ENCODE results near the gene NFATC2.

NFATC2 gene

DNA sequence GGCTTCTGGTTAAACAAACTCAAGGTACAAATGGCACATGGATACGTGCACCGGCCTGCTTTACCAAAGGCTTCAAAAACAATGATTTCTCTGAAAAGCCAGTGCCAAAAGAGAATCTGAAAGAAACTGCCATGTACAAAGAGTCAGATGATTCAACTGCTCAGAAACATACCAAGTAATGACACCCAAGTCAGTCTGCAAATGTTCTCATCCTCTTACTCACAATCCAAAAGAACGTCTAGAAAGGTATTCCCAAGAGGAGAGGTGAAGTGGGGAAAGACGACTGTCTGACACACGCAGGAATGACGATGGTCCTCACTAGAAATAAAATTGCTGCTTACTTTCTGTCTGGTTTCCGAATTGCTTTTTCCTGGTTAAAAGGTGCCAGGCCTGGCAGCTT is 52.9 kb downstream of the NFATC2 start:
- Histone ChIP-seq H3K4me1 (ENCODE audit: low read length) (peaks cover 7% of the 10 kb centered on the region), H3K27me3 (ENCODE audit: low read depth, low read length) (no peaks in the 10 kb centered on the region), H2AFZ (ENCODE audit: low read depth, low read length) (no peak overlapping the region), H3K27ac (ENCODE audit: low read length) (no peak overlapping the region), H3K36me3 (replicated peaks; ENCODE audit: low read depth, low read length) (peaks cover 68% of the 10 kb centered on the region), H3K4me2 (ENCODE audit: low read length) (no peak overlapping the region), H3K9me3 (ENCODE audit: insufficient read depth, low read length) (no peaks in the 10 kb centered on the region), H4K20me1 (ENCODE audit: insufficient read depth, low read length) (peaks cover 93% of the 10 kb centered on the region), H3K4me3 (ENCODE audit: low read length) (no peak overlapping the region), H3K79me2 (ENCODE audit: low read length) (peaks cover 80% of the 10 kb centered on the region), H3K9ac (ENCODE audit: low read length) (no peak overlapping the region)
- no peak for TF ChIP-seq EZH2phosphoT487 (IDR thresholded peaks at IDR 0.05; ENCODE audit: low read depth)
- TF ChIP-seq, protein P1, sequence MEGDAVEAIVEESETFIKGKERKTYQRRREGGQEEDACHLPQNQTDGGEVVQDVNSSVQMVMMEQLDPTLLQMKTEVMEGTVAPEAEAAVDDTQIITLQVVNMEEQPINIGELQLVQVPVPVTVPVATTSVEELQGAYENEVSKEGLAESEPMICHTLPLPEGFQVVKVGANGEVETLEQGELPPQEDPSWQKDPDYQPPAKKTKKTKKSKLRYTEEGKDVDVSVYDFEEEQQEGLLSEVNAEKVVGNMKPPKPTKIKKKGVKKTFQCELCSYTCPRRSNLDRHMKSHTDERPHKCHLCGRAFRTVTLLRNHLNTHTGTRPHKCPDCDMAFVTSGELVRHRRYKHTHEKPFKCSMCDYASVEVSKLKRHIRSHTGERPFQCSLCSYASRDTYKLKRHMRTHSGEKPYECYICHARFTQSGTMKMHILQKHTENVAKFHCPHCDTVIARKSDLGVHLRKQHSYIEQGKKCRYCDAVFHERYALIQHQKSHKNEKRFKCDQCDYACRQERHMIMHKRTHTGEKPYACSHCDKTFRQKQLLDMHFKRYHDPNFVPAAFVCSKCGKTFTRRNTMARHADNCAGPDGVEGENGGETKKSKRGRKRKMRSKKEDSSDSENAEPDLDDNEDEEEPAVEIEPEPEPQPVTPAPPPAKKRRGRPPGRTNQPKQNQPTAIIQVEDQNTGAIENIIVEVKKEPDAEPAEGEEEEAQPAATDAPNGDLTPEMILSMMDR (IDR thresholded peaks at IDR 0.05; ENCODE audit: low read depth, low read length) = no peak

DNA sequence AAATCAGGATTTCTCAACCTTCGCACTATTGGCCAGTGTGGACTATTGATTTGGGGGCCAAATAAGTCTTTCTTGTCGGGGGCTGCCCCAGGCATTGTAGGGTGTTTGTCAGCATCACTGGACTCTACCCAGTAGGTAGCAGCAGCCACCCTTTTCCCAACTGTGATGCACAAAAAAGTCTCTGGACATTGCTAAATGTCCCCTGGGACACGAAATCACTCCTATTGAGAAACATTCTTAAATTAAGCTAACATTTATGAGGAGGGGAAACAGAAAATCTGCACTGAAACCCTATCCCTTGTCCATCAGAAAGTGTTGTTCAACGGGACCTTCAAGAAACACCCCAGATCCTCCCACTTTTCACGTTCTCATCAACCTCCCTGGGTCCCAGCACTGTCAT is 54.2 kb downstream of the NFATC2 start:
- H4K20me1 ChIP-seq (ENCODE audit: insufficient read depth, low read length) = peaks cover 86% of the 10 kb centered on the region
- no peaks in the 10 kb centered on the region for H3K4me1 ChIP-seq (ENCODE audit: low read length)
- H3K9ac ChIP-seq (ENCODE audit: low read length) = no peak overlapping the region
- no peak overlapping the region for H3K4me2 ChIP-seq (ENCODE audit: low read length)
- no peaks in the 10 kb centered on the region for H3K27me3 ChIP-seq (ENCODE audit: low read depth, low read length)
- H3K27ac ChIP-seq (ENCODE audit: low read length) = no peak overlapping the region
- H3K36me3 ChIP-seq (replicated peaks; ENCODE audit: low read depth, low read length) = peaks cover 59% of the 10 kb centered on the region
- peaks cover 78% of the 10 kb centered on the region for H3K79me2 ChIP-seq (ENCODE audit: low read length)
- H2AFZ ChIP-seq (ENCODE audit: low read depth, low read length) = no peak overlapping the region
- no peaks in the 10 kb centered on the region for H3K9me3 ChIP-seq (ENCODE audit: insufficient read depth, low read length)
- TF ChIP-seq, protein P1 (IDR thresholded peaks at IDR 0.05; ENCODE audit: low read depth, low read length) = no peak
- TF ChIP-seq EZH2phosphoT487 (IDR thresholded peaks at IDR 0.05; ENCODE audit: low read depth) = no peak
- H3K4me3 ChIP-seq (ENCODE audit: low read length) = no peak overlapping the region

DNA sequence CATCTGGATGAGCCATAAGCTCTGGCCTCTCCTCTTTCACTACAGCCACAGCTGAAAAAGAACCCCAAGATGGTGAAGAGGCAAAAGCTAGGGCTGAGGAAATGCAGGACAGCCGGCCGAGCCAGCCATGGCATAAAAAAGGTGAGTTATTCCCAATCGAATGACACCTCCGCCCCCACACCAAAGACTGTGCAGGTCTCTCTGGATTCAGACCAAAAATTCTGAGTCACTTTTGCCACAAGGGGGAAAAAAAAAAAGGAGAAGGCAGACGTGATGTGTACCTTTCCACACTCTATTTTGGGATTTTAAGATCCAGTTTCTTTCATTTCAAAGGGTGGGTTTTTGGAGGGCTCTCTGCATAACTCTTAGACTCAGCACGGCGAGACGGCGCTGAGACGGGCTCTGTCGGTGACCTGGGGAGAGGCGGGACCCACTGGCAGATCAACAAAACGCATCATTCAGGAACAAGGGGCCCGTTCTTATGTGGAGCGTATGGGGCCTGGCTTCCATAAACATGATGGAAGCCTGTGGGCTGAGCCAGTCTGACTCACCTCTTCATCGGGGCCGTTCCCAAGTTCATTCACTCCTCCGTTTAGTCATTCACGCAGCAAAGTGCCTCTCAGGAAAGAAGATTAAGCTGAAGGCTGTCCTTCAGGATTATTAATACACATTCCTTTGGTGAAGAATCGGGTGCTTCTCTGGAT is 54.8 kb downstream of the NFATC2 start:
- no peaks in the 10 kb centered on the region for H3K9me3 ChIP-seq (ENCODE audit: insufficient read depth, low read length)
- H3K36me3 ChIP-seq (replicated peaks; ENCODE audit: low read depth, low read length) = peaks cover 57% of the 10 kb centered on the region
- H3K4me2 ChIP-seq (ENCODE audit: low read length) = no peak overlapping the region
- H3K27ac ChIP-seq (ENCODE audit: low read length) = no peak overlapping the region
- no peaks in the 10 kb centered on the region for H3K27me3 ChIP-seq (ENCODE audit: low read depth, low read length)
- H3K79me2 ChIP-seq (ENCODE audit: low read length) = peaks cover 78% of the 10 kb centered on the region
- peaks cover 84% of the 10 kb centered on the region for H4K20me1 ChIP-seq (ENCODE audit: insufficient read depth, low read length)
- no peak overlapping the region for H3K4me3 ChIP-seq (ENCODE audit: low read length)
- TF ChIP-seq, protein P1 (IDR thresholded peaks at IDR 0.05; ENCODE audit: low read depth, low read length) = no peak
- no peak for TF ChIP-seq EZH2phosphoT487 (IDR thresholded peaks at IDR 0.05; ENCODE audit: low read depth)
- H2AFZ ChIP-seq (ENCODE audit: low read depth, low read length) = no peak overlapping the region
- no peak overlapping the region for H3K9ac ChIP-seq (ENCODE audit: low read length)
- peaks cover 3% of the 10 kb centered on the region for H3K4me1 ChIP-seq (ENCODE audit: low read length)

DNA sequence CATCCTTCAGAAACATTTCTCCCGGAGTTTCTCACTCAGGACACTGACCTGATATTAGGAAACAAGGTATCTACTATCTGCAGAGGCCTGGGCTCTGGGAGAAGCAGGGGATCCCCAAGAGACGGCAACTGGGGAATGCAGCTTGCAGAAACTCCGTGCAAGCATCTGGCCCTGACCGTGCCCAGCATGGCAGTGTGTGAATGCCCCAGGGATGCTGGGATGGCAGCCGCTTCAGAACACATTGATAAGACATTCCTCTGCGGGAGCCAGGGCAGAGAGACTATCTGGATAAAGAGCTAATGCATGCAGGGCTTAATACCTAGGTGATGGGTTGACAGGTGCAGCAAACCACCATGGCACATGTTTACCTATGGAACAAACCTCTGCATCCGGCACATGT is 55.4 kb downstream of the NFATC2 start:
- no peak overlapping the region for H3K27ac ChIP-seq (ENCODE audit: low read length)
- H3K4me3 ChIP-seq (ENCODE audit: low read length) = no peak overlapping the region
- H3K4me2 ChIP-seq (ENCODE audit: low read length) = no peak overlapping the region
- TF ChIP-seq EZH2phosphoT487 (IDR thresholded peaks at IDR 0.05; ENCODE audit: low read depth) = no peak
- TF ChIP-seq, protein P1 (IDR thresholded peaks at IDR 0.05; ENCODE audit: low read depth, low read length) = no peak
- no peak overlapping the region for H3K9ac ChIP-seq (ENCODE audit: low read length)
- peaks cover 81% of the 10 kb centered on the region for H4K20me1 ChIP-seq (ENCODE audit: insufficient read depth, low read length)
- no peaks in the 10 kb centered on the region for H3K9me3 ChIP-seq (ENCODE audit: insufficient read depth, low read length)
- H3K27me3 ChIP-seq (ENCODE audit: low read depth, low read length) = no peaks in the 10 kb centered on the region
- peaks cover 52% of the 10 kb centered on the region for H3K36me3 ChIP-seq (replicated peaks; ENCODE audit: low read depth, low read length)
- H3K4me1 ChIP-seq (ENCODE audit: low read length) = peaks cover 9% of the 10 kb centered on the region
- H2AFZ ChIP-seq (ENCODE audit: low read depth, low read length) = no peak overlapping the region
- peaks cover 76% of the 10 kb centered on the region for H3K79me2 ChIP-seq (ENCODE audit: low read length)

All from OCI-LY3 (cell line).